ENCODE measurements around the gene EBF4.

- TF ChIP-seq POLR2A (IDR thresholded peaks at IDR 0.05) (no peak), POLR2AphosphoS5 (IDR thresholded peaks at IDR 0.05) (no peak), CTCF (IDR thresholded peaks at IDR 0.05) (no peak)
Observed at GRCh38 chr20:2657674-2658073, 34.9 kb upstream of the EBF4 start.
